Activated CD8-positive, alpha-beta memory T cell treated with anti-CD3 and anti-CD28 coated beads for 48 hours (primary cell): ENCODE measurements around the gene SSBP1.
A peak's percentile ranks its signal among the peaks of the same experiment; 100 is the strongest.
"Not testable (repeated sequence)": the region's sequence is repeated elsewhere in the genome, so short reads cannot be mapped to it uniquely, and the experiment has no call there.

Experiments used
- DNase-seq, 3 experiments: peaks; one replicate each; pipeline ENCODE4 v3.0.0-alpha.2; 2020; ENCODE audit warnings: low read depth in 2 of 3, low spot score in 2 of 3

The SSBP1 gene, protein sequence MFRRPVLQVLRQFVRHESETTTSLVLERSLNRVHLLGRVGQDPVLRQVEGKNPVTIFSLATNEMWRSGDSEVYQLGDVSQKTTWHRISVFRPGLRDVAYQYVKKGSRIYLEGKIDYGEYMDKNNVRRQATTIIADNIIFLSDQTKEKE

GRCh38 chr7:141737836-141738591 is at the start of gene SSBP1:
Gene SSBP1, plus strand, starts transcription at chr7:141738358. Its CDS starts 809 bp downstream, at chr7:141739167.
- peak; percentile 68 to 81 (median 79) for DNase-seq

DNA sequence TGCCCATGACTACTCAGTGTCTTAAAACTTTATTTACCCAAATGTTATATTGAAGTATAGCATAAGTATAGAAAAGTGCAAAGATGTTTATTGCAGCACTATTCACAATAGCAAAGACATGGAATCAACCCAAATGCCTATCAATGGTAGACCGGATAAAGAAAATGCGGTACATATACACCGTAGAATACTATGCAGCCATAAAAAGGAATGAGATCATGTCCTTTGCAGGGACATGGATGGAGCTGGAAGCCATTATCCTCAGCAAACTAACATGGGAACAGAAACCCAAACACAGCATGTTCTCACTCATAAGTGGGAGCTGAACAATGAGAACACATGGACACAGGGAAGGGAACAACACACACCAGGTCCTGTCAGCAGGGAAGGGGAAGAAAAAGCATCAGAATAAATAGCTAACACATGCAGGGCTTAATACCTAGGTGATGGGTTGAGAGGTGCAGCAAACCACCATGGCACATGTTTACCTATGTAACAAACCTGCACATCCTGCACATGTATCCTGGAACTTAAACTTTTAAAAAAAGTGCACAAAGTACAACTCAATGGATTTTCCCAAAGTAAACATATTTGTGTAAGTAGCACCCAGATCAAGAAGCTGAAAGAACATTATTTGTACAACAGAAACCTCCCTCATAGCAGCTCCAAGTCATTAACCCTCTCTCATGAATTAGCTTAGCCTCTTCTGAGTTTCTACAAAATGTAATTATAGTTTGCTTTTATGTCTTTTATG is 48.9 kb upstream of the SSBP1 start:
- not testable (repeated sequence) for DNase-seq

DNA sequence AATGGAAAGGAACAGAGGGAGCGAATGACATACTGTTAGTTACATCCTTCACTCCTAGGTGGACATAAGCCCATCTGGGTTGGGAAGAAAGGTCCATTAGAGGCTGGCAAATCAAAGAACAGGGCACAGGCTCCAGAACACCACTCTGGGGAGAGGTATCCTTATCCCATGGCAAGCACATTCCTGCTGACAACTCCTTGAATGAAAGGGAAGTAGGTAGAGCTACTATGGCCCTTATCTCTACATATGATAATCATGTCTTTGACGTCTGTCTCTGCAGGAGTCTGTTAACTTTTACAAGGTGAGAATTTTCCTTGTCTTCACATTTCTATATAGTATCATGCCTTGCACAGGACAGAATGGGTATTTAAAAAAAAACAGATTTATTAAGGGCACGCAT is 46.6 kb upstream of the SSBP1 start:
- DNase-seq = no peak

GRCh38 chr7:141691961-141692360 is 46.2 kb upstream of the SSBP1 start:
- no peak for DNase-seq

DNA sequence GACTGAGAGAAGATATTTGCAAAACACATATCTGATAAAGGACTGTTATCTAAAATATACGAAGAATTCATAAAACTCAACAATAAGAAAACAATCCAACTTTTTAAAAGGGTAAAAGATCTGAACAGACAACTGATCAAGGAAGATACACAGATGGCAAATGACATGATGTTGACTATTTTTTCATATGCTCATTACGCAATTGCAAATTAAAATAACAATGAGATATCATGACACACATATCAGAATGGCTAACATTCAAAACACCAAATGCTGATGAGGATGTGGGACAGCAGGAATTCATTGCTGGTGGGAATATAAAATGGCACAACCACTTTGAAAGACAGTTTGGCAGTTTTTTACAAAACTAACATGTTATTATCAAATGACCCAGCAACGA is 45.1 kb upstream of the SSBP1 start:
- DNase-seq = no peak

DNA sequence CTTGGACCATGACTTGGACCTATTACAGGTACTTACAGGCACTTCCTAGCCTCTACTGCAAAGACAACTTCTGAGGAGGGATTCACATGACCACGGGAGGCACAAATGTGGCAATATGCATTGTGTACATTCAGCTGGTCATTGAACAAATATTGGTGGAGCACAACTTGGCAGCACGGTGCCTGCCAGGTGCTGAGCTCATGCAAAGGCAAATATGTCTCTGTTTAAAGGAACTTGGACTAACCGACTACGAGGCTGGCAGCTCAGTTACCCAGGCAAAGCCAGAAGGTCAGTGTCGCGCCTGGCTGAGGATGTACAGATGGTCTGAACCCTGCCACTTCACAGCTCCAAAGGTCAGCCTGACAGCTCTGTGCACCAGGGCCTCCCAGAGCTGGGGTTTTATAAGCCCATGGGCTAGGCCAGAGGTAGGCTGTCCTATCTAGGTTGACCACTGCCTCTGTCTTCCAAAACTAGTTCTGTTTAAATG is 42.3 kb upstream of the SSBP1 start:
- no peak for DNase-seq

DNA sequence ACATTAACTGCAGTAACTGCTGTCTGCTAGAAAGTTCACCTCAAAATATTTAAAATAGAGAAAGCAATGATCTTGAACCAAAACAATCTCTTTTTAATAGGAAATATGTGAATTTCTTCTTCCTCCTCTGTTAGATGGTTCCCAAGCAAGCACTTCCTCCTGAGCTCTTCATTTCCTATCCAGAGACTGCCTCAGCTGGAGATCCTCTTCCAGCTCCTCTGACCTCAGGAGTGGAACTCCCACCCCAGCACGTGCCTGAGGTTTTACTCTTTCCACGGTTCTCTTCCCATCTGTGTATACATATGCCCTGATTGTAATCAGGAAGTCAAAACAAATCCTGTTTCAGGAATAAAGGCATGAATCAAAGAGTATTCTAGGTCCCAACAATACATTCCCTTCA is 41.8 kb upstream of the SSBP1 start:
- no peak for DNase-seq

DNA sequence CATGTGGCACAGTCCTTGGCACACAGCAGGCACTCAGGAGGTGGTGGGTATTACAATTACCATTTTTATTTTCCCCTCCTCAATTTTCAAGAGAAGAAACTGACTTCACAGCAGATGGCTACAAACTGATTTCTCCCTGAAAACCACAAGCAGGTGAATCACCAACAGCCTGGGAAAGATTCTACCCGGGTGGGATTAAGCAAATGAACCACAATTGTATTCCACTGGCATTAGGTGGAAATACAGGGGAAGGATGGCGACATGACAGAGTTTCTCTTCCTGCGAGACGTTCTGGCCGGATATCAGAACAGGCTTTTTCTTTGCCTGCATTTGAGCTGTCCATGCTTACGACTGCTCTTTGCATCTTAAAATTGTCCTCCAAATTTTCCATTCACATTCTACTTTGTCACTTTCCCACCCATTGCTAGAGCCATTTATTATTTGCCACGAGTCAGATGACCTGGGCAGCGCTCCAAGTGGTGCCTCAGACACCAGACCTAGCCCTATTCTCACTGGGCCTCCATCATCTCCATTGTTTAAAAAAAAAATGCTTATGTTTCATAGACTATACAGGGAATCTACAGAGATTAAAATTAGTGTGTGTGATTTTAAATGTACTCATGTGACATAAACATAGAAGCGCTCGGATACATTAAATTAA is 40.8 kb upstream of the SSBP1 start:
- no peak for DNase-seq

GRCh38 chr7:141698247-141699015 is 39.7 kb upstream of the SSBP1 start:
- DNase-seq = no peak

- DNase-seq = no peak
These were observed 38.3 kb upstream of the SSBP1 start for GRCh38 chr7:141699860-141700259.

DNA sequence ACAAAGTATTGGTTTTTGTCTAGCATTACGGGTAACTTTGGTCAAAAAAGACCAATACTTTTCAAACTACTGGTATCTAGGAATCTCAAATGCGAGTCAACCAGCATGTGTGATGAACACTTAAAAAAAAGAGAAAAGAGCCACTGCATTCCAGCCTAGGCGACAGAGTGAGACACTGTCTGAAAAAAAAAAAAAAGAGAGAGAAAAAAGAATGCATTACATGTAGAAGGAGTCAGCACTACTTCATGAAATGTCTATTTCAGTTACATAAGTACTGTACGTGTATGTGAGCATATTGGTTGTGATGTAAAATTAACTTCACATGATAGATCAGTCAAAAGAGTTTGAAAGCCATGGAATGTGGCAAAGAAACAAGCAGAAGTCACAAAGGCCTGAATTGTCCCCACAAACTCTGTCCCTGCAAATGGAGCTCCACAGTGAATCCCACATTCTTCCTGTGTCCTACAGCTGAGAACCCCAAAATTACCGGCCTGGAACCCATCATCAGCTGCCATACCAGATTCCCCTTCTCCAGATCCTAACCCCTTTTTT is 37.8 kb upstream of the SSBP1 start:
- no peak for DNase-seq

DNA sequence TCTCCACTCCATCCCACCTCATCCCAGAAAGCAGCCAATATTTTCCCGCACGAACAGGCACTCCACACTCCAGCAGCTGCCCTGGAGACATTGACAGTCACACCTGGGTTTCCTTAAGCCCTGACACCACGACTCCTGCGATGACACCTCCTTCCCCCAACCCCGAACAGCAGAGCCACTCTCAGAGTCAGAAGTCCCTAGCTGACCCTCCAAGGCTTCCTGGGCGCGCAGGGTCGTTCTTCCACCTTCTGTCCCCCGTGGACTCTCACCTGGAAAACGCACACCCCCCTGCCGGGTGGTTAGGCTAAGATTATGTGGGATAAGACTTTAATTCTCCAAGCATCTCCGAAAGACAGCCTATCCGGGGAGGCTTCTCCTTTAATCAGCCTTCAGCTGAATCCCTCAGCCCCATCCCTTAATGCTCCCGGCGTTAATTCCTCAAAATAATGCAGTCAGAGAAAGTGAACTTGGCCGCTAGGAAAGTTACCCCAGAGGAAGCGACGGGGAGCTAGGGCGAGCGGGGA is 37.2 kb upstream of the SSBP1 start:
- no peak for DNase-seq

DNA sequence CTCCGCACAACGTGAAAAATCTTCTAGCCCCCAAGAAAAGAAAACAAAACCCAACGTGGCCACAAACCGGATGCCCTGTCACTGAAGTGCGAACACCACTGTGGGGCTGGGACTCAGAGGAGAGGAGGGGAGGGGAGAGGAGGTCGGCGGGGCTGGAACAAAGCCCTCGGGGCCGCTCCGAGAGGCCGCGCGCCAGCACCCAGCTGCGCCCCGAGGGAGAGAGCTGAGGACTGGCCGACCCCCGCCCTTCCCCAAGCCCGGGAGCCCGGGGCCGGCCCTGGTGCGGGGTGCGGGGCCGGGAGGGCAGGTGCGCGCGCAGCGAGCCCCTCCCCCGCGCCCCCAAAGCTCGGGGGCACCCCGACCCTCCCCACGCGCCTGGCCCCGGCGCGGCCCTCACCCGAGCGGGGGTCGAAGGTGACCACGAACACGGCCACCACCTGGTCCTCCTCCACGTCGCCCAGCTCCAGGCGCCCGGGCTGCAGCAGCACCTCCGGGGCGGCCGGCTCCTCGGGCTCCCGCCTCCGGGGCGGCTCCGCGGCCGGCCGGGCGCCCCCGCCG is 36.6 kb upstream of the SSBP1 start:
- peak; percentile 15 to 45 (median 36) for DNase-seq

DNA sequence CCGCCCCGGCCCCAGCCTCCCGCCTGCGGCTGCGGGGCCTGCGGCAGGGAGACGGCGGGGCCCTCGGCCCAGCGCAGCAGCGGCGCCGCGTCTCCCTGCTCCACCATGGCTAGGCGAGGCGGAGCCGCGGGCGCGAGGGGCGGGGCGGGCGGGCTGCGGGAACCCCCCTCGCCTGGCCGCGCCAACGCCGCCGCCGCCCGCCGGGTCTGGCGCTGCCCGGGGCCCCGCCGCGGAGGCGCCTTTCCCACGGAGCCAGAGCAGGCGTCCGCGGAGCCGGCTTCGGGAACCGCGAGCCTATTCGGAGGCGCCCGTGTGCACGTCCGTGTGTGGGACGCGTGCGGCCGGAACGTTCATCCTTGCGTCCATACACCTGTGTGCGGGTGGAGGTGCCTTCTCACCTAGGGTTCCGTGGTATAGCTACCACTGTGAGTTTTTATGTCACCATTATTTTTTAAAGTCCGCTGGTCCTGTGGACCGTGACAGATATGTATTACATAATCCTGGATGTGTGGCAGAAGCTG is 36.1 kb upstream of the SSBP1 start, which contains the start of gene DENND11:
Gene DENND11, minus strand, starts transcription at position 120 of the 521 bp plus-strand sequence. Its CDS starts 13 bp downstream, at position 107.
- peak in 2 of 3 experiments; percentile 11 to 36 for DNase-seq

DNA sequence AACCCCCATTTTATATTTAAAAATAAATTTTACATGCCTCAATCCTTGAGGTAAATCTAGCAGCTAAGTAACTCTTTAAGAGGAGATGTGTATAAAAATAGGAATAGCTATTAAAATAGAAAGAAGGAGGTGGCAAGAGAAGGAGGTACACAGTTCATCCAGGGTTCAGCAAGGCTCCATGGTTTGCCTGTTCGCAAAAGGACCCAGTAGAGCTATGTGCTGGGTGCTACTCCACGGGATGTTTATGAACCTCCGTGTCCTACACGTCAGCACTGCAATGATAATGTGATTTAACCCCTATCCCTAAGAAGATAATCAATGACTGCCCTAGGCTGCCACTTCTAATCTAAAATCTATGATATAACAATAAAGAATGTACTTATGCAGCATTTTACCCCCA is 35.3 kb upstream of the SSBP1 start:
- DNase-seq = no peak

DNA sequence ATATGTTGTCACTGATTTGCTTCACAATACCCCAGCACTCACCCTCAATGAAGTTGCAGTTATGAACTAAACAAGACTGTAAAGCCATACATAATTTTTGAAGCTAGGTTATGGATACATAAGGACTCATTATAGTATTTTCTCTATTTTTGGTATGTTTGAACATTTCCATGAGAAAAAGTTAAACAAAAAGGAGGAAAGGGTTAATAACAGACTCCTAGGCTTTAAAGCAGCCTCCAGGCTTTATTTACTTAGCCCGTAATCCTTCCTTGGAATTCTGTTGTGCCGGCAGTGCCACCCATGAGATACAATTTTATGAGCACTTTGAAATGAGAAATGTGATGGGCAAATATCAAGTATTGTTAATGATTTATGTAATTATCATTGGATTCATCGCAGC is 34.0 kb upstream of the SSBP1 start:
- DNase-seq = no peak

DNA sequence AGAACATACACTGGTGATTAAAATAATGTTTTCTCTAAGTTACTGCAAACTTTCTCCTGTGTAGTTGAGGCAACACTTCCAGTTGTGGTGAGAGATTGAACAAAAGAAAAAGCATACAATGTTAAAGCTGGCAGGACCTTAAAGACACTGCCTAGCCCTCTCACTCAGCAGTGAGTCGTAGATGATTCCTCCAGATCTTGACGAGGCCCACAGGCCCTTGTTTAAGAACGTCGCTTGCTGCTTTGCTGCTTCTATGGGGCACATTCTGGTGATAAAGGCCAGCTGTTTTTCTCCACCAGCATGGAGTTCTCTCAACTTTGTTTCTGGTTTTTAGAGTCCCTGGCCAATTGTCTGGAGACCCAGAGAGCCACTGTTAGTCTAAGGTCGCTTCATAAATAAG is 33.4 kb upstream of the SSBP1 start:
- no peak for DNase-seq

- DNase-seq = no peak
These were observed 31.7 kb upstream of the SSBP1 start for GRCh38 chr7:141706239-141707064.

DNA sequence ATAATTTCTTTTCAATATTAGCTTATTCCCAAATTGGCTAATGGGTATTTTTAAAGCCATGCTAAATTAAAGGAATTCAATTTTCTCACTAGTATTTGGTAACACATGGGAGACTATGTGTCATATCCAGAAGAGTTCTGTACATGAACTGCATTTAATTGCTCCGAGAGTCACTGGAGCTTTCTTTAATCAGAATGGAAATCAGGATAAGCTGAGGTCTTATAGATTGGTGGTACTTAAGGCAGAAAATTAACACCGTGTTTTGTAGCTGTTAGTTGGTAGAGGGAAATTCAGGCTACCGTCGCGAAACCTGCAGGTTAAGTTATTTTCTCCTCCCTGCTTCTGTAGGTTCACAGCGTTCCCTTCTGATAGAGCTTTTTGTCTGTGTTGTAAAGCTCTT is 29.8 kb upstream of the SSBP1 start, which contains the start of gene WEE2:
Gene WEE2, plus strand, starts transcription at position 3 of the 400 bp plus-strand sequence. CDS start 406 bp downstream, outside the sequence.
- DNase-seq = no peak
